Kidney glomerular epithelial cell (primary cell): Measurements from ENCODE around the gene NFIL3.
"Not testable (repeated sequence)": the region's sequence is repeated elsewhere in the genome, so short reads cannot be mapped to it uniquely, and the experiment has no call there.

ENCODE experiments used
- DNase-seq: peaks from one replicate; lab custom pipeline; 2025; lab: John Stamatoyannopoulos, UW

The NFIL3 gene

DNA sequence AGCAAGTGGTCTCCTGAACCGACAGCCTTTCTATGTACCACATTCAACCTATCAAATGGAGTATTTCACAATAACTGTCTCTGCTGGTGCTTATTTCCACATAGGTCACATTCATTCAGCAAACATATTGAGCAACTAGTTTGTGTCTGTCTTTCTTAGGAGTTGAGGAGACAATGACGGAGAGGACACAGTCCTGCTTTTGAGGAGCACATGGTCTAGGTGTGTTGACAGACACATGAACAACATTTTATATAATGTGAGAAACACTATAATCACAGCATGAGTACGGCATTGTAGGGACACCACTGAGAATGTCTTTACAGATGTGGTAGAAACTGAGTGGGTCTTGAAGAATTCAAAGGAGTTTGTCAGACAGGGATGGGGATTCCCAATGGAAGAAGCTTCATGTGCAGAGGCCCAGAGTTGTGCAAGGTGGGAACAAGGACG, 28.5 kb downstream of the NFIL3 start:
- no peak for DNase-seq

DNA sequence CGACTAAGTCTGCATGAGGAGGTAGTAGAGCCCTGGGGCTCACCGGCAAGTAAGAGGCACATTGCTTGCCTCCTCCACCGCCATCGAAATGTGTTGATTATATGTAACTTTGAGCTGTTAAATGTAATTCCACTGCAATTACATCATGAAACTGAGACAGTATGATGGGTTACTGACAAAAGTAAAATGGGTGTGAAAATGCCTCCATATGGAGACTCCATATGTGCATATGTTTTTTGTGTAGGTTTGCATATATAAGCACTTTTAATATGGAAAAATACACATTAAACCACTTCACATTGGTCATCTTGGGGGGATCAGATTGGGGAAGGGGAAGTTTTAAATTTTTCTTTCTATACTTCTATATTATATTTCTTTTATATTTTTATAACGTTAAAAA, 29.8 kb downstream of the NFIL3 start:
- DNase-seq, result no peak

DNA sequence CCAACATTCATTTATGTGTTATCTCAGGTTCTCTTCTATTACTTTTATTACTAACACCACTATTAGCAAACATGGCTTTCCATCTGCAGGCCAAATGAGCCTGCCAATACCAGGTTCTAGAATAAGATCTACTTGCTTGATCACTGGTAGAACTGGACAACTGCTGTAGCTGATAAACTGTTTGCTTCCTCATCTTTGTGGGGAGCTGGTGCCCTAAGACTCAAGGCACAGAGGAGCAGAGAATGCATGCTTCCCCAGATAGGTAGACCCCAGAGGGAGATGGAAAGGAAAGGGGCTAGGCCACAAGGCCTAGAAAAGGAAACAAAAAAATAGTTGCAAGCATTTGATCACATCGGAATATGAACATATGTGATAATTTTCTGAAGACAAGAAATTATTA, 31.2 kb downstream of the NFIL3 start:
- DNase-seq, result no peak

DNA sequence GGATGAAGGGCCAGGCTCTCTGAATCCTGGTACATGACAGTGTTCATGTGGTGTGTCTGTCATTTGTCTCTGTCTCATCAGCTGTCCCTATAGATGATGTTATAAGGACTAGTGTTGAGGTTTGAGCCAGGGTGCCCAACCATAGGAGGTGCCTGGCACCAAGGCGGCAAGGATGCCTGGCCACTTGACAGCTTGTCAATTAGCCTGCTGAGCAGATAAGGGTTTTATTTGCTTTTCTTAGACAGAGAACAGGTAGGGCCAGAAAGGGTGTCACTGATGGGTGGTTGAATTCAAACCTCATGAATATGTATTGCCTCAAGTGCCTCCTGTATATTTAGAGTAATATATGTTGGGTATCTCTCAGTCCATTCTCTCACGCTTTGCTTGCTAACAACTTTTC, 31.8 kb downstream of the NFIL3 start:
- DNase-seq, result no peak

DNA sequence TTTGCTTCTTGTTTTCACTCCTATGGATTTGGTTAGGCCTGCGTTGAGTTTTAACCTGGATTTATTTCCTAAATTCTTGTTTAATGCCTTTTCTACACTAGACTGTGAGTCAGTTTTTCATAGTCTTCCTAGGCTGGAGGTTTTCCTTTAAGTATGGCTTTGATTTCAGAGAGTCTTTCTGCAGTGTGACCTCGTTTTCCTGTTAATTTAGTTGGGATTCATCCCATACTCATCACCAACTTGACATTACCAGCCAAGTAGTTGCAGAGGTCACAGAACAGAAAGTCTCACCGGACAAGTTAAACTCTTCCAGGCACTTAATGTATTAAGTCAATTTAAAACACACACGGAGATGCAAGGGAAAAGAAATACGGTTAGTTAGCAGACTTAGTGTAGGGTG, 32.2 kb downstream of the NFIL3 start:
- DNase-seq, result no peak

DNA sequence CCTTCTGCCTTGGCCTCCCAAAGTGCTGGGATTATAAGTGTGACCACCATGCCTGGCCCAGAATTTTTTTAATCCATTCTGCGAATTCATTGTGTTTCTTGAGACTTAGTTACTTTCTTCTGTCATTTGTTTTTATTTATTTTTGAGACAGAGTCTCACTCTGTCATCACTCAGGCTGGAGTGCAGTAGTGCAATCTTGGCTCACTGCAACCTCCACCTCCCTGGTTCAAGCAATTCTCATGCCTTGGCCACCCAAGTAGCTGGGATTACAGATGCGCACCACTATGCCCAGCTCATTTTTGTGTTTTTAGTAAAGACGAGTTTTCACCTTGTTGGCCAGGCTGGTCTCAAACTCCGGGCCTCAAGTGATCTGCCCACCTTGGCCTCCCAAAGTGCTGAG, 33.9 kb downstream of the NFIL3 start:
- DNase-seq, result not testable (repeated sequence)

DNA sequence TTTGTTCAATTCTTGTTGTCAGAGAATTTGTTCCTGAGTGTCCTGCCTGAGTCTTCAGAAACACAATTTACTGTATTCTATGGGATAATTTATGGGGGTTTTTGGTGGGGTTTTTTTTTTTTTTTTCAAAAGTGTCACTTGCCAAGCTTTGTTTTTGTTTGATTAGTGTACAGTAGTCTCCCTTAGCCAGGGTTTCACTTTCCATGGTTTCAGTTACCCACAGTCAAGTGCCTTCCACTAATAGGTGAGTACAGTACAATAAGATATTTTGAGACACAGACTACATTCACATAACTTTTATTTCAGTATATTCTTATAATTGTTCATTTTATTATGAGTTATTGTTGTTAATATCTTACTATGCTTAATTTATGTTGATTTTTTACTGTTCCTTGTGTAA, 36.9 kb downstream of the NFIL3 start:
- no peak for DNase-seq

DNA sequence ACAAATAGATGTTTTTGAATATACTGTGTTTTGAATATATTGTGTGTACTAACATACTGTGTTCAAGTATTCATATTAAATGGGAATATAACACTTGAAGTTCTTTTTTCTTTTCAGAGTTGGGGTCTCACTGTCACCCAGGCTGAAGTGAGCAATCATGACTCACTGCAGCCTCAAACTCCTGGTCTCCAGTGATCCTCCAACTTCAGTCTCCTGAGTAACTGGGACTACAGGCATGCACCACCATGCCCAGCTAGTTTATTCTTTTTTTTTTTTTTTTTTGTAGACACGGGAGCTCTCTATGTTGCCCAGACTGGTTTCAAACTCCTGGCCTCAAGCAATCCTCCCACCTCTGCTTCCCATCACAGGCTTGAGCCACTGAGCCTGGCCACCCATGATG, 38.7 kb downstream of the NFIL3 start:
- DNase-seq, result no peak

DNA sequence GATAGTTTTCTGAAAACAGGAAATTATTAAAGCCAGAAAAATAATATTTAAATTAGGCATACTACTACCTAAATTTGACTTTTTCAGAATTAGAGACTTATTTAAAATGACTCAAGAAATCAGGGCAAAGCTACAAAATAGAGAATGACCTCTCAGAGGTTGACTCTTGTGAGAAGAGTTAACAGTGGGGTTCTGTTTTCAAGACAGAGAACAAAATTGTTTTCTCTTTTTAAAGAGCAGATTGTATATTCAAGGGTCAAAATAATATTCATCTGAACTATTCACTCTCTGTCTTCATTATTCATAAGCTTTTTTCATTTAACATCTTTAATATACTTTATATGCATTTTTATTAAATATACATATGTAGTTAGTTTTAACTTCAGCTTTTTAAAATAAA, 40.1 kb downstream of the NFIL3 start:
- no peak for DNase-seq

DNA sequence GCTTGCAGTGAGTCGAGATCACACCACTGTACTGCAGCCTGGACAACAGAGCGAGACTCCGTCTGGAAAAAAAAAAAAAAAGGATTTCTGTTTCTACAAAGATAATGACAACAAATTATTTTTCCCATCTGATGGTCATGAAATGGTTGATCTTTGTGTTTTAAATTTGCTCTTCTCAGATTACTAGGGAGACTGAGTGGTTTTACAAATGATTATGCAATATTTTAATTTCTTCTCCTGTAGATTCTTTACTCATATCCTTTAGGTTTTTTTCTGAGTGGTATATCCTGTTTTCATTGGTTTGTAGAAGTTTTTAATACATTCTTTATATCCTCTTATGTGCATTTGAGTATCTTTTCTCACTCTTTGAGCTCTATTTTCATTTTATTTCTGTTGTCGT, 41.3 kb downstream of the NFIL3 start:
- DNase-seq, result no peak

DNA sequence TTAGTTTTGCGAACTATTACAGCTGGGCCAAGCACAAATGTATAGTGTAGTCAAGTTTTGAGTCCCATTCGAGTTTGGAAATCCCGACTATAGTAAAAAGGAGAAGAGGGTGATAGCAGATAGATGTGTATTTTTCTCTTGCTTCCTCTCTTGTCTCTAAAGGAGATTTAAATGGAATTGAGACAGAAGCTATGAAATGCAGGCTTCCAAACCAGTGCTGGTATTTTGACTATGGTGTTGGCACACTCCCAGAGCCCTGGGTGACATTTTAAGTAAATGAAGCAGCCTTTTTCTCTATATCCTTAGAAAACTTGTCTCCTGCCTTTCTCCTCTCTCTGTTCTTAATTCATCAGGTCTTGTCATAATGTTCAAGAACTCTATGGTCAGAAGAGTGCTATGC, 44.2 kb downstream of the NFIL3 start:
- no peak for DNase-seq

DNA sequence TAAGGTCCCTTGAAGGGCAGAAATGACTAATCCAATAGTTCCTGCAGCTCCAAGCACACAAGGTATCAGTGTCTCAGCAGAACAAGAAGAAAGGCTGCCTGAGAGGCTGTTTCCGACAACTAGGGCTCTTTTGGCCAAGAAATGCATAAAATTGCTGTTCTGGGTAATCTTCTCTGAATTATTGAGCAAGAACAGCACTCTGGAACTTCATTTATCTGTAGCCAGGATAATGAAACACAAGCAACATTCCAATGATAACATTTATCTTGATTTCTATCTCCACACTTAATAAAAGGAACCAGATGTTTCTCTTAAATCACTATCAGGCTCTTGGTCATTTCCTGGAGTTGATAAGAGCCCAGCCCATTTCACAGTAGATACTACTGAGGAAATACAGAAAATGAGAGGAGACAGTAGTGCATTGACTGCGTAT, 44.9 kb downstream of the NFIL3 start:
- DNase-seq, result no peak

DNA sequence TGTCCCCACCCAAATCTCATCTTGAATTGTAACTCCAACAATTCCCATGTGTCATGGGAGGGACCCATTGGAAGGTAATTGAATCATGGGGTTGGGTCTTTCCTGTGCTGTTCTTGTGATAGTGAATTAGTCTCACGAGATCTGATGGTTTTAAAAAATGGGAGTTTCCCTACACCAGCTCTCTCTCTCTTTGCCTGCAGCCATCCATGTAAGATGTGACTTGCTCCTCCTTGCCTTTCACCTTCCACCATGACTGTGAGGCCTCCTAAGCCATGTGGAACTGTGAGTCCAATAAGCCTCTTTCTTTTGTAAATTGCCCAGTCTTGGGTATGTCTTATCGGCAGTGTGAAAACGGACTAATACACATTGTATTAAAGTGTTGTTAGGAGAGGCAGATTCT, 45.6 kb downstream of the NFIL3 start:
- DNase-seq, result not testable (repeated sequence)

DNA sequence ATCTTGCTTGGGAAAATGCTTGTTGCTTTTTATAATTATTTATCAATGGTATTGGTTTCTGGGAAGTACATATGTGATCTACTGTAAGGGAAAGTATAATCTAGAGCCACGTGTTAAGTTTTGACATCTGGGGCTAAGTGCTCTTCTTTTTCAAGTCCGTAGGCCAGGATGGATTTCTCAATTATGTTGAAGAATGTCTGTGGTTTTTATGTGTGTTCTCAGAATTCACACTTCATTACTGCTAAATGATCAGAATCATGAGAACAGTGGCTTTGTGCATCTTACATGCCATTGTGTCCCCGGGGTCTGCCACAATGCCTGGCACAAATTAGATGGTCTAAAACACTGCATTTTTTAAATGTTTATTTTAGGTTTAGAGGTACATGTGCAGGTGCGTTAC, 47.4 kb downstream of the NFIL3 start:
- no peak for DNase-seq

DNA sequence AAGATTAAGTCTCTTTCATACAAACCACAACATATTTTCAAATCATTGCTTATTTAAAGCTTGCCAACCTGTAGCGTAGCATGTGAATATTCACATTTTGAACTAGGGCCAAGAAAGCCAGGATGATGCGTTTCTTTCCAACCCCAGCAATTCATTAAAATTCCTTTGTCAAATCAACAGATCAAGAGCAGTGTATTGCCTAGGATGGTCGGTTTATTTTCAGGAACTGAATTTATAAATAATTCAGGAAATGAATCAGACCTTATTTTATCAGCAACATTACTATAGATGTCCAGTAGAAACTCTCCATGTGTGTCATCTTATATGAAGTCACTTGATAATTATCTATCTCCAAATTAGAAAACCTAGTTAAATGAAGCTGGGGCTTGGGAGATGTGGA, 48.7 kb downstream of the NFIL3 start:
- DNase-seq, result peak; percentile 8

DNA sequence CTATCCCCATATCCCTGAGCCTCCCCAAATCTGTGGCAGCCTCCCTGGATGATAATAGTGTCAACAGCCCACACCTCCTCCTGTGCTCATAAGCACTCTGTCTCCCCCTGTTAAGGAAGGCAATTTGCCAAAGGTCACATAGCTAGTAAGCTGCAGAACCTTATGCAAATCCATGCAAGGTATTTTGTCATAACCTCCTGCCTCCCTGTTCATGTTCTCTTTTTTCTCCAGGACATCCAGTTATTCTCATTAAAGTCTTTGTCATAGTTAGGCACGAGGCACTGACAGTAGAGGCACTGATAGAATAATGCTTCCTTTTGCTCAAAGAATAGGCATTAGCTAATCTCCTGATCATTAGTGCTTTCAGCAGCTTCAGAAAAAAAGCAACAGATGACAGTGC, 51.7 kb downstream of the NFIL3 start:
- DNase-seq, result no peak

DNA sequence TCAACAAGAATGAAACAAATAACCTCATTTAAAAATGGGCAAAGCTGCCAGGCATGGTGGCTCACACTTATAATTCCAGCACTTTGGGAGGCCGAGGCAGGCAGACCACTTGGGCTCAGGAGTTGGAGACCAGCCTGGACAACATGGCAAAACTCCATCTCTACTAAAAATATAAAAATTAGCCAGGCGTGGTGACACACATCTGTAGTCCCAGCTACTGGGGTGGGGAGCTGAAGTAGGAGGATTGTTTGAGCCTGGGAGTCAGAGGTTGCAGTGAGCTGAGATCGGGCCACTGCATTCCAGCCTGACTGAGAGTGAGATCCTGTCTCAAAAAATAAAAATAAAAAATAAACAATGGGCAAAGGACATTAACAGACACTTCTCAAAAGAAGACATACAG, 53.6 kb downstream of the NFIL3 start:
- DNase-seq, result not testable (repeated sequence)

DNA sequence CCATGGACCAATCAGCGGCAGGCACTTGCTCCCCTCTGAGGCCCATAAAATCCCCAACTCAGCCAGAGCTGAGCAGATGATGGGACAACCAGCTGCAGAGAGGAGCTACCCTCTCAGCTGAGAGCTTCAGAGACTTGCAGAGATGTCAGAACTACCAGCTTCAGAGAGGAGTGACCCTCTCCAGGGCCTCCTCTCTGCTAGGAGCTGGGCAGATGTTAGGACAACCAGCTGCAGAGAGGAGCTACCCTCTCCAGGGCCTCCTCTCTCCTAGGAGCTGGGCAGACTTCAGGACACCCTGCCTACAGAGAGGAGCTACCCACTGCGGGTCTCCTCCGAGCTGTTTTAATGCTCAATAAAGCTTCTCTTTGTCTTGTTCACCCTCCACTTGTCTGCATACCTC, 58.9 kb downstream of the NFIL3 start:
- DNase-seq, result no peak

DNA sequence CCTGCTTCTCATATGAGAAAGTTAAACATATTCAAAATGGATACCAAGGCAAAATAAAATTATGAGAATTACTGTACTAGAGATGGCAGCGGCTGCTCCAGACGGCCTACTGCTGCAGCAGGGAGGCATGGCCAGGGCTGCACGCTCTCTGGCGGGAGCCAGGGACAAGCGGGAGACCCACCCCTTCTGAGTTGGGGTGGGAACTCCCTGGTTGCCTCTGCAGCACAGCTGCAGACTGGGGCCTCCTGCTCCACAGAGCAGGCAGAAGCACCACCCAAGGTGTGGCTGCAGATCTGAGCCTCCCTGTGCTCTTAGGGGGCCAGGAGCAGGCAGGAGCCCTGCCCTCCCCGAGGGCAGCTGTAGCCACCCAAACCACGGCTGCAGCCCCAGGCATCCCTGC, 59.6 kb downstream of the NFIL3 start:
- no peak for DNase-seq

DNA sequence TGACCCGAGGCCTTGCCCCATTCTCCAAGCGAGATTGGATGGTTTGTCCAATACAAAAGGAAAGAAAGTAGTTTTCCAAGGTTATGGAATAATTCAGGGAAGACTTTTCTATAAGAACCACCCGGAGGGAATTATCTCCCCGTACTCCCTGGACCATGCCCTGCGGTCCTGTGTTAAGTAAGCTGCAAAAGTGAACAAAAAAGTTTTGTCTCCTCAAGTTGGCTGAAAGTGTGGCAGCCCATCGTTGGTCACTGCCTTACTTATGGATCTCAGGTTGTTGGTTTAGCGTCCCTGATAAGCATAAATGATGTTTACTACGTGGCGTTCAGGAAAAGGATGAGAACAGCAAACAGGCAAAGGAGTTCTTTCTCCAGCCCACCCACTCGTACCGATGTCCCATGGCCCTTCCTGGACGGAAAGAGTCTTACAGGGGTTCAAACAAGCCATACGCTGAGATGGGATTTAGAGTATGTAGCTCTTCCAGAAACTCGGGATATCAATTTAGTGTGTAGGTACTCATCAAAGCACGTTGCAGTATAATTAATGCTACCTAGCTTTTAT, 61.5 kb downstream of the NFIL3 start:
- DNase-seq, result no peak

DNA sequence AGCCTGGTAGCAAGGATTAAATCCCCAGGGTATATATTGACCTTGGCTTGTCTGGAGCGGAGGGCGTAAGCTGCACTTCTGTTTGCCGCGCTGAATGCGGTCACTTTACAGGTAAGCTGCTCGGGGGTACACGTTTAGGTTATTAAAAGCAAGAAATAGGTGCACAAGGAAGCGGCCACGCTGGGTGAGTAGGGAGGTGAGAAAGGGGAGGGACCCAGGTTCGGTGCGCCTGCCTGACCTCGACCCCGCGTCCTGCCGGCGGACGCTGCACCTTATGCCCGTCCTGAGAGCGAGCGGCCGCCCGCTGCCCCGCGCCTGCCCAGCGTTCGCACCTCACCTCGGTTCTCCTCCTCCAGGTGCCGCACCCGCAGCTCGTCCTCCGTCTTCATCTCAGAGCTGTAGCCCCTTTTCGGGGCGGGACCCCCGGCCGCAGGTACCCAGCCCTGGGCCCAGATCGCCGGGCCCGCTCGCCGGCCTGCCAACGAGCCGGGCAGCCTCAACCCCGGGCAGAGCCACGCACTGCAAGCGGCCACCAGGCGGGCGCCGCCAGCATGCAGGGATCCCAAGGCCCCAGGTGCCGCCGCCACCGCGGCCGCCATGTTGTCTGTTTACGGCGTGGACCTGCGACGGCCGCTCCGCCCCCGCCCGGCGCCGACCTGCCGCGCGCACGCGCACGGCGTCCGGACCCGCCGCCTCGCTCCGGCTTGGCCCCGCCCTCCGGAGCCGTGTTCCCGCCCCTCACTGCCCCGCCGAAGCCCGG, 62.2 kb downstream of the NFIL3 start, which contains the start of gene AUH:
Gene AUH, minus strand, starts transcription at position 628 of the 760 bp plus-strand sequence. Its CDS starts 29 bp downstream, at position 599.
- peak; percentile 54 for DNase-seq

DNA sequence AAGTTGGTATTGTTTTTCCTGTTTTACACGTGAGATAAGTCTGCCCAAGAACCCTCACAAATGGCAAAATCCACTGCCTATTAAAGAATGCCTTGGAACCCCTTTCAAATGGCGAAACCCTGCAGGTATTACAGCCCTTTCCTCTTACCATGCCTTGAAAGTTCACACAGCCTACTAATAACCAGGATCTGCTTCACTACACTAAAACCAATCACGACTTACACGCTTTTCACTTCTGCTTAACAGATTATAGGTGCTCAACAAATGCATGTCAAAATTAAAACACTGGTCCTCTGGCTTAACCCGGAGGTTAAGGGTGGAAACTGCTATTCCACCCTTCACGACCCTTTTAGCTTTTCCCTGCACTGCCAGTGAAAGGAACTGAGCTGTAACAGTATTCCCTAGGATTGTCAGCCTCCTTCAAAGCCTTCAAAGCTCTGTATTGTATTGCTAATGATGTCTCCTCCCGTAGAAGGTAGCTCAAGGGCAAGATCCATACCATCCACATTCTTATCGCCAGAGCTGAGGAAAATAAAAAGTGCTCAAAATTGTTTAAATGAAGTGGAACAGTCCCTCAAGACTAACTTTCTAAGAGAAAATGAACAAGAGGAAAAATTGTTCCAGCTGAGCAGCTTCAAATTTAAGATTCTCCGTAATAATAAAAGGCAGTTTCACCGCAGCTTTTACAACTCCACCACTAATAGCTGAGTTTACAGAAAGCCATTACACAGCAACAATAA, 62.9 kb downstream of the NFIL3 start:
- DNase-seq, result no peak
